Ovary (tissue), 3 donors: ENCODE measurements around the gene STX18.
"Not testable (repeated sequence)": the region's sequence is repeated elsewhere in the genome, so short reads cannot be mapped to it uniquely, and the experiment has no call there.

ENCODE experiments used
- EP300 ChIP-seq: sonication (generic); formaldehyde crosslinking; IDR thresholded peaks from one replicate; pipeline ENCODE4 v1.6.1; 2017; ENCODE audit warnings: antibody characterized with exemption
- POLR2A ChIP-seq: fragments of 450-650 bp; IDR thresholded peaks from one replicate; pipeline ENCODE4 v1.6.1; 2017; ENCODE audit warnings: antibody characterized with exemption, mild to moderate bottlenecking, moderate library complexity
- TF ChIP-seq, protein P1 (sequence below), 3 donors: fragments of 450-650 bp in 2 of 3; fragments of 200-600 bp in 1 of 3; IDR thresholded peaks; one replicate each; pipeline versions ENCODE4 v1.5.1 to v1.8.0; 2016 to 2022; ENCODE audit warnings: antibody characterized with exemption in 3 of 3, mild to moderate bottlenecking in 1 of 3
- donor health status: DM: no; HTN: no; CAD: no.

DNA sequence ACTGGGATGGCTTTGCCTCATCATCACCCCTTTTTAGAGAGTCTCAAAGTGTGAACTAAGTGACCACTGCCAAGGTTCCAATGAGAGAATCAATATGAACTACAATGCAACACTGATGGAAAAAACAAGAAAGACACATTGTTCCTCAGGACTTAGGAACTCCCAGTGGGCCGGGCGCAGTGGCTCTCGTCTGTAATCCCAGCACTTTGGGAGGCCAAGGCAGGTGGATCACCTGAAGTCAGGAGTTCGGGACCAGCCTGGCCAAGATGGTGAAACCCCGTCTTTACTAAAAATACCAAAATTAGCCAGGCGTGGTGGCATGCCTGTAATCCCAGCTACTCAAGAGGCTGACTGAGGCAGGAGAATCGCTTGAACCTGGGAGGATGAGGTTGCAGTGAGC lies 119.7 kb downstream of the STX18 start:
- TF ChIP-seq, protein P1, sequence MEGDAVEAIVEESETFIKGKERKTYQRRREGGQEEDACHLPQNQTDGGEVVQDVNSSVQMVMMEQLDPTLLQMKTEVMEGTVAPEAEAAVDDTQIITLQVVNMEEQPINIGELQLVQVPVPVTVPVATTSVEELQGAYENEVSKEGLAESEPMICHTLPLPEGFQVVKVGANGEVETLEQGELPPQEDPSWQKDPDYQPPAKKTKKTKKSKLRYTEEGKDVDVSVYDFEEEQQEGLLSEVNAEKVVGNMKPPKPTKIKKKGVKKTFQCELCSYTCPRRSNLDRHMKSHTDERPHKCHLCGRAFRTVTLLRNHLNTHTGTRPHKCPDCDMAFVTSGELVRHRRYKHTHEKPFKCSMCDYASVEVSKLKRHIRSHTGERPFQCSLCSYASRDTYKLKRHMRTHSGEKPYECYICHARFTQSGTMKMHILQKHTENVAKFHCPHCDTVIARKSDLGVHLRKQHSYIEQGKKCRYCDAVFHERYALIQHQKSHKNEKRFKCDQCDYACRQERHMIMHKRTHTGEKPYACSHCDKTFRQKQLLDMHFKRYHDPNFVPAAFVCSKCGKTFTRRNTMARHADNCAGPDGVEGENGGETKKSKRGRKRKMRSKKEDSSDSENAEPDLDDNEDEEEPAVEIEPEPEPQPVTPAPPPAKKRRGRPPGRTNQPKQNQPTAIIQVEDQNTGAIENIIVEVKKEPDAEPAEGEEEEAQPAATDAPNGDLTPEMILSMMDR (IDR thresholded peaks at IDR 0.05): not testable (repeated sequence)
- not testable (repeated sequence) for TF ChIP-seq POLR2A, EP300
